ENCODE measurements around the gene NCBP3. TPM values are rescaled to one million over a fixed set of nuclear protein-coding genes. Genes with fewer than 3 reads are reported as not detected.
A peak's percentile ranks its signal among the peaks of the same experiment; 100 is the strongest.

The NCBP3 gene, protein sequence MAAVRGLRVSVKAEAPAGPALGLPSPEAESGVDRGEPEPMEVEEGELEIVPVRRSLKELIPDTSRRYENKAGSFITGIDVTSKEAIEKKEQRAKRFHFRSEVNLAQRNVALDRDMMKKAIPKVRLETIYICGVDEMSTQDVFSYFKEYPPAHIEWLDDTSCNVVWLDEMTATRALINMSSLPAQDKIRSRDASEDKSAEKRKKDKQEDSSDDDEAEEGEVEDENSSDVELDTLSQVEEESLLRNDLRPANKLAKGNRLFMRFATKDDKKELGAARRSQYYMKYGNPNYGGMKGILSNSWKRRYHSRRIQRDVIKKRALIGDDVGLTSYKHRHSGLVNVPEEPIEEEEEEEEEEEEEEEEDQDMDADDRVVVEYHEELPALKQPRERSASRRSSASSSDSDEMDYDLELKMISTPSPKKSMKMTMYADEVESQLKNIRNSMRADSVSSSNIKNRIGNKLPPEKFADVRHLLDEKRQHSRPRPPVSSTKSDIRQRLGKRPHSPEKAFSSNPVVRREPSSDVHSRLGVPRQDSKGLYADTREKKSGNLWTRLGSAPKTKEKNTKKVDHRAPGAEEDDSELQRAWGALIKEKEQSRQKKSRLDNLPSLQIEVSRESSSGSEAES
- 31.8 and 32.8 TPM in 2 replicates for polyA plus RNA-seq (2013)

- no peak within 1 kb of the TSS for H3K23ac ChIP-seq (ENCODE audit: low read length)
- H2AFZ ChIP-seq (ENCODE audit: insufficient read depth, low read length, poor library complexity) = peak within 1 kb of the TSS; percentile 98
- H3K27me3 ChIP-seq (ENCODE audit: insufficient read depth, low read length) = no peaks in the 10 kb centered on the region
- H3K4me2 ChIP-seq (ENCODE audit: low read length) = peak within 1 kb of the TSS; percentile 66
- H4K8ac ChIP-seq (ENCODE audit: low read depth, low read length) = peak within 1 kb of the TSS; percentile 99
- peaks cover 8% of the 10 kb centered on the region for H3K79me1 ChIP-seq (ENCODE audit: low read length)
- DNase-seq = peak; percentile 91 to 99
- H3K9me3 ChIP-seq (ENCODE audit: insufficient read depth, low read depth, low read length) = peaks cover 2% of the 10 kb centered on the region
- no CpG with 5 or more reads among the region's 76 CpGs for WGBS (ENCODE audit: extremely low coverage, insufficient coverage, insufficient read length)
- H3K18ac ChIP-seq (ENCODE audit: low read length) = peak within 1 kb of the TSS; percentile 99
- no peak within 1 kb of the TSS for H2BK12ac ChIP-seq (ENCODE audit: low read length)
- peak within 1 kb of the TSS; percentile 96 for H2BK120ac ChIP-seq (ENCODE audit: insufficient read depth, low read length, poor library complexity)
- peak within 1 kb of the TSS; percentile 97 for H4K12ac ChIP-seq (ENCODE audit: low read depth, low read length)
- H3K4me3 ChIP-seq (ENCODE audit: low read depth, low read length) = peak within 1 kb of the TSS; percentile 96
- H3K27ac ChIP-seq (ENCODE audit: low read depth, low read length) = peak within 1 kb of the TSS; percentile 69
- H3K4ac ChIP-seq (ENCODE audit: low read depth, low read length) = peak within 1 kb of the TSS; percentile 96
- H2AK5ac ChIP-seq (ENCODE audit: low read length) = peak within 1 kb of the TSS; percentile 89
- H3K36me3 ChIP-seq (ENCODE audit: control insufficient read depth in 1 of 2, insufficient read depth in 2 of 2, low read length in 2 of 2) = peaks cover 13 to 16% of the 10 kb centered on the region in 2 experiments
- peak within 1 kb of the TSS; percentile 99 for H3K9ac ChIP-seq (ENCODE audit: low read length)
- peaks cover 9% of the 10 kb centered on the region for H3K79me2 ChIP-seq (ENCODE audit: control insufficient read depth, insufficient read depth, low read length, poor library complexity)
- H2BK5ac ChIP-seq (ENCODE audit: low read depth, low read length, poor library complexity) = peak within 1 kb of the TSS; percentile 97
- H4K91ac ChIP-seq (ENCODE audit: low read depth, low read length) = peak within 1 kb of the TSS; percentile 97
- peaks cover 2 to 3% of the 10 kb centered on the region in 2 experiments for H3K4me1 ChIP-seq (ENCODE audit: control insufficient read depth in 1 of 2, insufficient read depth in 2 of 2, low read length in 2 of 2)
- H3K14ac ChIP-seq (ENCODE audit: low read length) = peak within 1 kb of the TSS; percentile 99
Measured at GRCh38 chr17:3845621-3846436, at the start of gene NCBP3. TSS of gene NCBP3 (minus strand) at chr17:3846246. CDS start at chr17:3846223, 23 bp downstream.

- H4K91ac ChIP-seq (ENCODE audit: low read depth, low read length) = no peak overlapping the region
- H3K27ac ChIP-seq (ENCODE audit: low read depth, low read length) = no peak overlapping the region
- H4K12ac ChIP-seq (ENCODE audit: low read depth, low read length) = no peak overlapping the region
- H3K9ac ChIP-seq (ENCODE audit: low read length) = no peak overlapping the region
- peaks cover 4 to 14% of the 10 kb centered on the region in 2 experiments for H3K4me1 ChIP-seq (ENCODE audit: control insufficient read depth in 1 of 2, insufficient read depth in 2 of 2, low read length in 2 of 2)
- no peak overlapping the region for H3K18ac ChIP-seq (ENCODE audit: low read length)
- no peak overlapping the region for H3K14ac ChIP-seq (ENCODE audit: low read length)
- no peak overlapping the region for H3K4me2 ChIP-seq (ENCODE audit: low read length)
- no peak overlapping the region for H2AK5ac ChIP-seq (ENCODE audit: low read length)
- no peak overlapping the region for H2BK5ac ChIP-seq (ENCODE audit: low read depth, low read length, poor library complexity)
- H4K8ac ChIP-seq (ENCODE audit: low read depth, low read length) = no peak overlapping the region
- no peak overlapping the region for H2AFZ ChIP-seq (ENCODE audit: insufficient read depth, low read length, poor library complexity)
- H3K27me3 ChIP-seq (ENCODE audit: insufficient read depth, low read length) = peaks cover 16% of the 10 kb centered on the region
- H2BK12ac ChIP-seq (ENCODE audit: low read length) = no peak overlapping the region
- peaks cover 2% of the 10 kb centered on the region for H3K79me1 ChIP-seq (ENCODE audit: low read length)
- no CpG with 5 or more reads among the region's 3 CpGs for whole genome bisulfite sequencing (ENCODE audit: extremely low coverage, insufficient coverage, insufficient read length)
- no peaks in the 10 kb centered on the region for H3K36me3 ChIP-seq (ENCODE audit: control insufficient read depth in 1 of 2, insufficient read depth in 2 of 2, low read length in 2 of 2)
- no peaks in the 10 kb centered on the region for H3K9me3 ChIP-seq (ENCODE audit: insufficient read depth, low read depth, low read length)
- H3K4me3 ChIP-seq (ENCODE audit: low read depth, low read length) = no peak overlapping the region
- DNase-seq = no peak
- H2BK120ac ChIP-seq (ENCODE audit: insufficient read depth, low read length, poor library complexity) = no peak overlapping the region
- no peak overlapping the region for H3K4ac ChIP-seq (ENCODE audit: low read depth, low read length)
- H3K23ac ChIP-seq (ENCODE audit: low read length) = no peak overlapping the region
- no peaks in the 10 kb centered on the region for H3K79me2 ChIP-seq (ENCODE audit: control insufficient read depth, insufficient read depth, low read length, poor library complexity)
Measured at GRCh38 chr17:3895354-3895753, 49.3 kb upstream of the NCBP3 start.

- Histone ChIP-seq H2BK12ac (ENCODE audit: low read length) (no peak overlapping the region), H3K9me3 (ENCODE audit: insufficient read depth, low read depth, low read length) (peaks cover 1% of the 10 kb centered on the region), H3K4me1 (ENCODE audit: control insufficient read depth in 1 of 2, insufficient read depth in 2 of 2, low read length in 2 of 2) (peaks cover 4 to 14% of the 10 kb centered on the region in 2 experiments), H4K91ac (ENCODE audit: low read depth, low read length) (no peak overlapping the region), H3K79me1 (ENCODE audit: low read length) (peaks cover 2% of the 10 kb centered on the region), H4K8ac (ENCODE audit: low read depth, low read length) (no peak overlapping the region), H3K79me2 (ENCODE audit: control insufficient read depth, insufficient read depth, low read length, poor library complexity) (no peaks in the 10 kb centered on the region), H3K18ac (ENCODE audit: low read length) (no peak overlapping the region), H3K27ac (ENCODE audit: low read depth, low read length) (no peak overlapping the region), H3K4ac (ENCODE audit: low read depth, low read length) (no peak overlapping the region), H3K4me3 (ENCODE audit: low read depth, low read length) (no peak overlapping the region), H2BK5ac (ENCODE audit: low read depth, low read length, poor library complexity) (no peak overlapping the region), H3K14ac (ENCODE audit: low read length) (no peak overlapping the region), H3K4me2 (ENCODE audit: low read length) (no peak overlapping the region), H3K27me3 (ENCODE audit: insufficient read depth, low read length) (peaks cover 16% of the 10 kb centered on the region), H2AFZ (ENCODE audit: insufficient read depth, low read length, poor library complexity) (no peak overlapping the region), H3K23ac (ENCODE audit: low read length) (no peak overlapping the region), H2BK120ac (ENCODE audit: insufficient read depth, low read length, poor library complexity) (no peak overlapping the region), H2AK5ac (ENCODE audit: low read length) (no peak overlapping the region), H3K9ac (ENCODE audit: low read length) (no peak overlapping the region), H3K36me3 (ENCODE audit: control insufficient read depth in 1 of 2, insufficient read depth in 2 of 2, low read length in 2 of 2) (no peaks in the 10 kb centered on the region), H4K12ac (ENCODE audit: low read depth, low read length) (no peak overlapping the region)
- WGBS (ENCODE audit: extremely low coverage, insufficient coverage, insufficient read length) = no CpG with 5 or more reads among the region's 2 CpGs
- no peak for DNase-seq
Measured at GRCh38 chr17:3894911-3895343, 48.9 kb upstream of the NCBP3 start.

DNA sequence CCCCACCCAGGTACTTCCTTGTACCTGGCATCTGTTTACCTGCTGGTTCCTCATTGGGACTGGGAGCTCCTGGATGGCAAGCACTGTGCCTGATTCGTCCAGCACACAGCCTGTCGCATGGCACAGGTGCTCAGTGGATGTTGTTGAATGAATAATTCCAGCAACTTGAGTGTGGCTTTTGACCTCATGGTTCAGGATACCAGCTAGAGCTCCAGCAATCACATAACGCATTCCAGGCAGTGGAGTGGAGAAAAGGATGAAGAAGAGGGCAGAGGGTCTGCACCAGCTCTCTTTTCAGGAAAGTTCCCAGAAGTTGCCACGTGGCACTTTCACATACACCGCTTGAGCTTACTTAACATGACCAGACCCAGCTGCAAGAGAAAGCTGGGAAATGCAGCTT, 48.1 kb upstream of the NCBP3 start:
- no peaks in the 10 kb centered on the region for H3K79me2 ChIP-seq (ENCODE audit: control insufficient read depth, insufficient read depth, low read length, poor library complexity)
- no peak overlapping the region for H3K27ac ChIP-seq (ENCODE audit: low read depth, low read length)
- peaks cover 2% of the 10 kb centered on the region for H3K79me1 ChIP-seq (ENCODE audit: low read length)
- H3K27me3 ChIP-seq (ENCODE audit: insufficient read depth, low read length) = peaks cover 16% of the 10 kb centered on the region
- no peaks in the 10 kb centered on the region for H3K36me3 ChIP-seq (ENCODE audit: control insufficient read depth in 1 of 2, insufficient read depth in 2 of 2, low read length in 2 of 2)
- H3K4me1 ChIP-seq (ENCODE audit: control insufficient read depth in 1 of 2, insufficient read depth in 2 of 2, low read length in 2 of 2) = peaks cover 4 to 14% of the 10 kb centered on the region in 2 experiments
- H2AFZ ChIP-seq (ENCODE audit: insufficient read depth, low read length, poor library complexity) = no peak overlapping the region
- WGBS (ENCODE audit: extremely low coverage, insufficient coverage, insufficient read length) = no CpG with 5 or more reads among the region's 5 CpGs
- H3K14ac ChIP-seq (ENCODE audit: low read length) = no peak overlapping the region
- no peak overlapping the region for H4K91ac ChIP-seq (ENCODE audit: low read depth, low read length)
- no peak overlapping the region for H3K4me3 ChIP-seq (ENCODE audit: low read depth, low read length)
- H4K8ac ChIP-seq (ENCODE audit: low read depth, low read length) = no peak overlapping the region
- no peak overlapping the region for H2BK12ac ChIP-seq (ENCODE audit: low read length)
- DNase-seq = no peak
- H3K23ac ChIP-seq (ENCODE audit: low read length) = no peak overlapping the region
- no peak overlapping the region for H2AK5ac ChIP-seq (ENCODE audit: low read length)
- no peak overlapping the region for H3K18ac ChIP-seq (ENCODE audit: low read length)
- H4K12ac ChIP-seq (ENCODE audit: low read depth, low read length) = no peak overlapping the region
- H3K4ac ChIP-seq (ENCODE audit: low read depth, low read length) = no peak overlapping the region
- peaks cover 1% of the 10 kb centered on the region for H3K9me3 ChIP-seq (ENCODE audit: insufficient read depth, low read depth, low read length)
- no peak overlapping the region for H3K9ac ChIP-seq (ENCODE audit: low read length)
- no peak overlapping the region for H2BK5ac ChIP-seq (ENCODE audit: low read depth, low read length, poor library complexity)
- no peak overlapping the region for H2BK120ac ChIP-seq (ENCODE audit: insufficient read depth, low read length, poor library complexity)
- no peak overlapping the region for H3K4me2 ChIP-seq (ENCODE audit: low read length)
